OCI-LY7 (cell line): ENCODE data around the gene BRSK2.

Experiments used
- EZH2phosphoT487 ChIP-seq: fragments of 200-600 bp; sonication (generic); IDR thresholded peaks from 2 replicates; pipeline ENCODE4 v1.6.1; 2018; ENCODE audit warnings: low read depth, borderline replicate concordance, mild to moderate bottlenecking, mixed run types, antibody characterized with exemption, low read length, moderate library complexity, mixed read lengths
- TF ChIP-seq, protein P1 (sequence below): fragments of 200-600 bp; sonication (generic); conservative IDR thresholded peaks from 2 replicates; pipeline ENCODE4 v1.5.1; 2014; ENCODE audit warnings: mild to moderate bottlenecking, antibody characterized with exemption, low read length, moderate library complexity, mixed read lengths

- TF ChIP-seq, protein P1, sequence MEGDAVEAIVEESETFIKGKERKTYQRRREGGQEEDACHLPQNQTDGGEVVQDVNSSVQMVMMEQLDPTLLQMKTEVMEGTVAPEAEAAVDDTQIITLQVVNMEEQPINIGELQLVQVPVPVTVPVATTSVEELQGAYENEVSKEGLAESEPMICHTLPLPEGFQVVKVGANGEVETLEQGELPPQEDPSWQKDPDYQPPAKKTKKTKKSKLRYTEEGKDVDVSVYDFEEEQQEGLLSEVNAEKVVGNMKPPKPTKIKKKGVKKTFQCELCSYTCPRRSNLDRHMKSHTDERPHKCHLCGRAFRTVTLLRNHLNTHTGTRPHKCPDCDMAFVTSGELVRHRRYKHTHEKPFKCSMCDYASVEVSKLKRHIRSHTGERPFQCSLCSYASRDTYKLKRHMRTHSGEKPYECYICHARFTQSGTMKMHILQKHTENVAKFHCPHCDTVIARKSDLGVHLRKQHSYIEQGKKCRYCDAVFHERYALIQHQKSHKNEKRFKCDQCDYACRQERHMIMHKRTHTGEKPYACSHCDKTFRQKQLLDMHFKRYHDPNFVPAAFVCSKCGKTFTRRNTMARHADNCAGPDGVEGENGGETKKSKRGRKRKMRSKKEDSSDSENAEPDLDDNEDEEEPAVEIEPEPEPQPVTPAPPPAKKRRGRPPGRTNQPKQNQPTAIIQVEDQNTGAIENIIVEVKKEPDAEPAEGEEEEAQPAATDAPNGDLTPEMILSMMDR: no peak
- TF ChIP-seq EZH2phosphoT487: no peak
Measured at GRCh38 chr11:1488575-1489180, 98.9 kb downstream of the BRSK2 start.
